H1 (cell line): ENCODE data around the gene SCGB1A1. TPM values are rescaled to one million over a fixed set of nuclear protein-coding genes. Genes with fewer than 3 reads are reported as not detected.

Source experiments
- CTCF ChIA-PET: fragments of 300-600 bp; sonication (Branson Sonifier 250); formaldehyde crosslinking; loops from one replicate; lab custom pipeline; 2021; ENCODE audit not compliant: partially characterized antibody; lab: Charles Lee
- POLR2A ChIA-PET: fragments of 300-600 bp; sonication (Branson Sonifier 250); formaldehyde crosslinking; loops from one replicate; lab custom pipeline; 2021; ENCODE audit warnings: inconsistent platforms; ENCODE audit not compliant: partially characterized antibody; lab: Charles Lee
- DNase-seq, 2 experiments: peaks; one replicate each; pipeline versions ENCODE4 v3.0.0 to v3.0.0-alpha.2; 2010 to 2022; ENCODE audit warnings: low spot score in 2 of 2, low read depth in 1 of 2, mixed read lengths in 1 of 2
- FAIRE-seq: peaks from 2 replicates; lab custom pipeline; 2011; peaks lifted over from hg19 to GRCh38; lab: Jason Lieb, UNC
- H2AFZ ChIP-seq: 2 replicates; pipeline ENCODE4 v1.8.1; 2012; ENCODE audit warnings: low read length, inconsistent platforms
- H2AK5ac ChIP-seq: 2 replicates; pipeline ENCODE4 v1.6.1; 2013; ENCODE audit warnings: low read depth, low read length
- H2BK120ac ChIP-seq: replicated peaks from 2 replicates; pipeline ENCODE3; 2013; ENCODE audit warnings: low read depth, low read length, inconsistent platforms
- H2BK12ac ChIP-seq: 2 replicates; pipeline ENCODE4 v1.6.1; 2013; ENCODE audit warnings: low read depth, low read length
- H2BK15ac ChIP-seq: 2 replicates; pipeline ENCODE4 v1.6.1; 2013; ENCODE audit warnings: low read length
- H2BK20ac ChIP-seq: 2 replicates; pipeline ENCODE4 v1.6.1; 2013; ENCODE audit warnings: low read length
- H2BK5ac ChIP-seq: 2 replicates; pipeline ENCODE4 v1.6.1; 2013; ENCODE audit warnings: low read depth, low read length
- H3K14ac ChIP-seq: 2 replicates; pipeline ENCODE4 v1.6.1; 2013; ENCODE audit warnings: inconsistent platforms; ENCODE audit not compliant: insufficient read length
- H3K18ac ChIP-seq: 2 replicates; pipeline ENCODE4 v1.6.1; 2013; ENCODE audit warnings: low read length; ENCODE audit errors: extremely low read depth
- H3K23ac ChIP-seq: 2 replicates; pipeline ENCODE4 v1.6.1; 2013; ENCODE audit warnings: inconsistent platforms; ENCODE audit not compliant: insufficient read length
- H3K23me2 ChIP-seq: 2 replicates; pipeline ENCODE4 v1.6.1; 2013; ENCODE audit warnings: low read depth, low read length
- H3K27ac ChIP-seq: 2 replicates; pipeline ENCODE4 v1.6.1; 2011; ENCODE audit warnings: low read depth, low read length, inconsistent platforms
- H3K27me3 ChIP-seq, 4 experiments: replicated peaks in 1 of 4; 1 replicate in 1 of 4; 2 replicates in 3 of 4; pipeline versions ENCODE4 v1.6.1 to v1.8.1; 2011 to 2013; ENCODE audit warnings: low read length in 3 of 4, mild to moderate bottlenecking in 3 of 4, inconsistent platforms in 2 of 4, mixed read lengths in 2 of 4, moderate library complexity in 1 of 4; ENCODE audit not compliant: control insufficient read depth in 3 of 4, insufficient read depth in 3 of 4; ENCODE audit errors: extremely low read depth in 1 of 4
- H3K36me3 ChIP-seq, 4 experiments: 2 replicates each; pipeline versions ENCODE4 v1.6.1 to v1.8.1; 2011 to 2013; ENCODE audit warnings: mild to moderate bottlenecking in 4 of 4, low read length in 3 of 4, moderate library complexity in 2 of 4, control low read depth in 1 of 4, inconsistent platforms in 1 of 4; ENCODE audit not compliant: insufficient read depth in 4 of 4, control insufficient read depth in 2 of 4
- H3K4ac ChIP-seq: replicated peaks from 2 replicates; pipeline ENCODE3; 2013; ENCODE audit warnings: low read length, low read depth, mixed read lengths, inconsistent platforms; ENCODE audit not compliant: insufficient read length
- H3K4me1 ChIP-seq, 4 experiments: replicated peaks in 1 of 4; 1 replicate in 1 of 4; 2 replicates in 3 of 4; pipeline versions ENCODE4 v1.6.1 to v1.8.1; 2011 to 2013; ENCODE audit warnings: low read length in 3 of 4, inconsistent platforms in 2 of 4, mixed read lengths in 1 of 4; ENCODE audit not compliant: insufficient read depth in 4 of 4, control insufficient read depth in 3 of 4
- H3K4me2 ChIP-seq, 2 experiments: 2 replicates each; pipeline versions ENCODE4 v1.6.1 to v1.8.1; 2011 to 2013; ENCODE audit warnings: low read depth in 2 of 2, low read length in 2 of 2, control low read depth in 1 of 2, inconsistent platforms in 1 of 2, mild to moderate bottlenecking in 1 of 2; ENCODE audit not compliant: insufficient read depth in 1 of 2
- H3K4me3 ChIP-seq, 4 experiments: fragments of 200-600, 300-600 bp in 1 of 4; sonication (generic), shearing (Covaris generic), sonication (Bioruptor Twin) in 1 of 4; 2 replicates each; pipeline versions ENCODE4 v1.5.1 to v1.8.1; 2011 to 2016; ENCODE audit warnings: low read length in 4 of 4, low read depth in 3 of 4, control low read depth in 2 of 4, inconsistent platforms in 2 of 4, mild to moderate bottlenecking in 2 of 4, mixed read lengths in 1 of 4, moderate library complexity in 1 of 4; ENCODE audit not compliant: insufficient read depth in 2 of 4; ENCODE audit errors: extremely low read depth in 1 of 4
- H3K56ac ChIP-seq: replicated peaks from 2 replicates; pipeline ENCODE3; 2013; ENCODE audit warnings: low read depth, mild to moderate bottlenecking, mixed read lengths, low read length, inconsistent platforms; ENCODE audit not compliant: insufficient read length
- H3K79me1 ChIP-seq: 2 replicates; pipeline ENCODE4 v1.6.1; 2013; ENCODE audit warnings: low read depth, low read length, control low read depth
- H3K79me2 ChIP-seq, 2 experiments: 2 replicates each; pipeline versions ENCODE4 v1.6.1 to v1.8.1; 2012 to 2013; ENCODE audit warnings: low read length in 2 of 2, mild to moderate bottlenecking in 2 of 2, inconsistent platforms in 1 of 2; ENCODE audit not compliant: insufficient read depth in 2 of 2, control insufficient read depth in 1 of 2
- H3K9ac ChIP-seq, 4 experiments: replicated peaks in 1 of 4; 1 replicate in 1 of 4; 2 replicates in 3 of 4; pipeline versions ENCODE4 v1.6.1 to v1.8.1; 2011 to 2013; ENCODE audit warnings: low read depth in 3 of 4, low read length in 3 of 4, control low read depth in 2 of 4, mild to moderate bottlenecking in 2 of 4, moderate library complexity in 2 of 4, inconsistent platforms in 1 of 4; ENCODE audit errors: extremely low read depth in 1 of 4
- H3K9me3 ChIP-seq, 2 experiments: 2 replicates each; pipeline versions ENCODE4 v1.6.1 to v1.8.1; 2012 to 2013; ENCODE audit warnings: mild to moderate bottlenecking in 2 of 2, moderate library complexity in 2 of 2, control low read depth in 1 of 2, inconsistent platforms in 1 of 2, low read depth in 1 of 2, low read length in 1 of 2, mixed read lengths in 1 of 2; ENCODE audit not compliant: insufficient read depth in 2 of 2
- H4K20me1 ChIP-seq, 2 experiments: replicated peaks in 1 of 2; 2 replicates each; pipeline versions ENCODE3 to v1.8.1; 2011 to 2013; ENCODE audit warnings: inconsistent platforms in 2 of 2, low read length in 2 of 2, mild to moderate bottlenecking in 1 of 2; ENCODE audit not compliant: insufficient read depth in 2 of 2, control insufficient read depth in 1 of 2
- H4K5ac ChIP-seq: 2 replicates; pipeline ENCODE4 v1.6.1; 2013; ENCODE audit warnings: low read length, low read depth, mixed read lengths, inconsistent platforms; ENCODE audit not compliant: insufficient read length
- H4K8ac ChIP-seq: 2 replicates; pipeline ENCODE4 v1.8.0; 2013; ENCODE audit warnings: mild to moderate bottlenecking, moderate library complexity, low read length, inconsistent platforms; ENCODE audit not compliant: insufficient read depth; ENCODE audit errors: extremely low read depth
- H4K91ac ChIP-seq: replicated peaks from 2 replicates; pipeline ENCODE3; 2013; ENCODE audit warnings: low read length, mixed read lengths, inconsistent platforms; ENCODE audit not compliant: insufficient read length
- BCL11A ChIP-seq, 2 experiments: IDR thresholded peaks; one replicate each; pipeline ENCODE4 v1.6.1; 2011; ENCODE audit warnings: low read depth in 2 of 2, low read length in 2 of 2, mild to moderate bottlenecking in 2 of 2
- CBX8 ChIP-seq: fragments of 300-800, 300-1000 bp; sonication (generic); IDR thresholded peaks from 2 replicates; pipeline ENCODE4 v1.7.1; 2016; ENCODE audit warnings: low read depth, low read length, borderline replicate concordance
- EZH2 ChIP-seq: fragments of 200-600 bp; sonication (generic); IDR thresholded peaks from 2 replicates; pipeline ENCODE4 v1.7.1; 2012; ENCODE audit warnings: low read depth, mild to moderate bottlenecking, moderate library complexity, low read length, inconsistent platforms; ENCODE audit not compliant: severe bottlenecking
- HDAC2 ChIP-seq, 2 experiments: fragments of 300-600 bp in 1 of 2; sonication (generic) in 1 of 2; IDR thresholded peaks; 2 replicates each; pipeline ENCODE4 v1.6.1; 2011 to 2012; ENCODE audit warnings: low read depth in 2 of 2, low read length in 2 of 2, mild to moderate bottlenecking in 2 of 2, moderate library complexity in 2 of 2, borderline replicate concordance in 1 of 2, inconsistent platforms in 1 of 2
- NANOG ChIP-seq: IDR thresholded peaks from 2 replicates; pipeline ENCODE4 v1.6.1; 2011; ENCODE audit warnings: low read length, low read depth, mild to moderate bottlenecking, inconsistent platforms; ENCODE audit not compliant: insufficient read depth, poor library complexity, severe bottlenecking
- PHF8 ChIP-seq: fragments of 200-600 bp; sonication (generic); conservative IDR thresholded peaks from 2 replicates; pipeline ENCODE4 v1.7.1; 2012; ENCODE audit warnings: low read depth, mild to moderate bottlenecking, inconsistent platforms, low read length, moderate library complexity
- RAD21 ChIP-seq, 2 experiments: IDR thresholded peaks in 1 of 2; conservative IDR thresholded peaks in 1 of 2; 2 replicates each; pipeline ENCODE4 v1.6.1; 2011; ENCODE audit warnings: low read depth in 2 of 2, low read length in 2 of 2, improper control_type of control experiment in 1 of 2, inconsistent platforms in 1 of 2, mild to moderate bottlenecking in 1 of 2, moderate library complexity in 1 of 2
- RBBP5 ChIP-seq: IDR thresholded peaks from 2 replicates; pipeline ENCODE4 v1.7.1; 2012; ENCODE audit warnings: low read depth, mild to moderate bottlenecking, inconsistent platforms, low read length, moderate library complexity, borderline replicate concordance
- SP2 ChIP-seq: IDR thresholded peaks from 2 replicates; pipeline ENCODE4 v1.6.1; 2012; ENCODE audit warnings: mild to moderate bottlenecking, low read length, inconsistent platforms
- SRF ChIP-seq: IDR thresholded peaks from 2 replicates; pipeline ENCODE4 v1.6.1; 2011; ENCODE audit warnings: mild to moderate bottlenecking, low read depth, low read length, moderate library complexity
- TAF1 ChIP-seq: IDR thresholded peaks from 2 replicates; pipeline ENCODE4 v1.6.1; 2011; ENCODE audit warnings: mild to moderate bottlenecking, low read depth, low read length
- TBP ChIP-seq: IDR thresholded peaks from 2 replicates; pipeline ENCODE4 v1.6.1; 2011; ENCODE audit warnings: low read depth, low read length, improper control_type of control experiment
- TCF12 ChIP-seq: IDR thresholded peaks from 2 replicates; pipeline ENCODE4 v1.6.1; 2011; ENCODE audit warnings: low read depth, mild to moderate bottlenecking, low read length
- WGBS, 2 experiments: shearing (Covaris generic) in 1 of 2; methylation state at CpG; one replicate each; pipeline versions ENCODE4 v1.1.6 to v1.1.7; 2013 to 2015; ENCODE audit warnings: low lambda C conversion rate in 2 of 2, mixed read lengths in 2 of 2, inconsistent platforms in 1 of 2, low coverage in 1 of 2, missing lambda C conversion rate in 1 of 2; ENCODE audit not compliant: insufficient replicate concordance in 2 of 2, insufficient coverage in 1 of 2, insufficient read length in 1 of 2; ENCODE audit errors: extremely low coverage in 1 of 2, missing lambda C conversion rate in 1 of 2; 5-methylcytosine and 5-hydroxymethylcytosine counted together
- polyA plus RNA-seq, 7 experiments: library from polyadenylated mRNA; depleted of rRNA in 3 of 7; stranded (reverse) in 5 of 7; unstranded in 2 of 7; fragments of >200 nt in 5 of 7; fragments of 200-250 nt in 2 of 7; gene quantifications; 1 replicate in 5 of 7; 2 replicates in 1 of 7; 4 replicates in 1 of 7; pipeline versions ENCODE4 v1.2.1 to v1.2.3, GENCODE V29; 2011 to 2013; ENCODE audit warnings: missing spikeins in 2 of 7, mixed read lengths in 2 of 7
- total RNA-seq: library from RNA; stranded (reverse); fragmentation: NEBNext Ultra II Directional; extraction: Animal tissue kit (Norgen Biotek cat#: 25700); gene quantifications from 2 replicates; pipeline ENCODE4 v1.2.1, GENCODE V29; 2021
- TF ChIP-seq, protein P1 (sequence below): IDR thresholded peaks from 2 replicates; pipeline ENCODE4 v1.6.1; 2012; ENCODE audit warnings: inconsistent platforms

SCGB1A1 gene
- total and polyA plus RNA-seq, 2 of the 8 experiments (the other 6 are each of a cell fraction or from before 2014, with no cell fraction given): not detected

DNA sequence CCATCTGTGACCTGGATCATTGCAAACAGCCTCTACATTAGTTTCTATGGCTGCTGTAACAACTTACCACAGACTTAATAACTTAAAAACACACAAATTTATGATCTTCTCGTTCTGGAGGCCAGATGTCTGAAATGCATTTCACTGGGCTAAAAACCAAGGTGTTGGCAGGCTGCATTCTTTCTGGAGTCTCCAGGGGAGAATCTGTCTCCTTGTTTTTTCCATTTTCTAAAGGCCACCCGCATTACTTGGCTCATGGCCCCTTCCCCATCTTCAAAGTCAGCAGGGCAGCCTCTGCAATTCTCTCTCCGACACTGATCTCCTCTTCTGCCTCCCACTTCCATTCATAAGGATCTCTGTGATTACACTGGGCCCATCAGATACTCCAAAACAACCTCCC, 11.6 kb downstream of the SCGB1A1 start:
- Histone ChIP-seq H2BK12ac (no peak overlapping the region), H2BK15ac (no peak overlapping the region), H4K8ac (no peak overlapping the region), H2AFZ (no peak overlapping the region), H3K18ac (no peak overlapping the region), H4K91ac (no peak overlapping the region), H2AK5ac (no peak overlapping the region), H3K9ac (no peak overlapping the region), H3K4me3 (no peak overlapping the region), H3K79me1 (no peaks in the 10 kb centered on the region), H3K23ac (no peak overlapping the region), H3K23me2 (no peaks in the 10 kb centered on the region), H4K20me1 (no peaks in the 10 kb centered on the region), H3K9me3 (no peaks in the 10 kb centered on the region), H3K14ac (no peak overlapping the region), H2BK20ac (no peak overlapping the region), H3K27me3 (no peaks in the 10 kb centered on the region), H3K4me1 (no peaks in the 10 kb centered on the region), H3K27ac (no peak overlapping the region), H3K36me3 (no peaks in the 10 kb centered on the region), H2BK120ac (no peak overlapping the region), H3K56ac (no peak overlapping the region), H2BK5ac (no peak overlapping the region), H3K79me2 (no peaks in the 10 kb centered on the region), H4K5ac (no peak overlapping the region), H3K4me2 (no peak overlapping the region), H3K4ac (no peak overlapping the region)
- WGBS, 2 experiments: 86% methylated on average over 3 of the region's 3 CpGs; no CpG with 5 or more reads in 1 of the 2 experiments
- CTCF ChIA-PET: interaction anchor here (1.4 to 2.8 kb wide), 2 partner anchors 14 to 130 kb away, joined by 4 to 10 read pairs; no protein-coding TSS in a partner anchor
- POLR2A ChIA-PET: no interaction called here
- DNase-seq: no peak
- FAIRE-seq: no peak
- TF ChIP-seq TBP (no peak), TAF1 (no peak), HDAC2 (IDR thresholded peaks at IDR 0.05; ENCODE audit: borderline replicate concordance in 1 of 2, low read depth in 2 of 2, low read length in 2 of 2) (no peak), BCL11A (IDR thresholded peaks at IDR 0.05; ENCODE audit: low read depth in 2 of 2, low read length in 2 of 2) (no peak), PHF8 (no peak), RAD21 (IDR thresholded peaks at IDR 0.05 in 1 of 2, conservative IDR thresholded peaks at IDR 0.05 in 1 of 2; ENCODE audit: low read depth in 2 of 2, low read length in 2 of 2) (no peak), CBX8 (no peak), EZH2 (no peak), SP2 (no peak), TCF12 (no peak), RBBP5 (no peak), NANOG (no peak), SRF (no peak)
- TF ChIP-seq, protein P1, sequence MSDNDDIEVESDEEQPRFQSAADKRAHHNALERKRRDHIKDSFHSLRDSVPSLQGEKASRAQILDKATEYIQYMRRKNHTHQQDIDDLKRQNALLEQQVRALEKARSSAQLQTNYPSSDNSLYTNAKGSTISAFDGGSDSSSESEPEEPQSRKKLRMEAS: no peak
- TF ChIP-seq, all 59 proteins: peak for 0
